ENCODE results near the gene DNAH3. TPM values are rescaled to one million over a fixed set of nuclear protein-coding genes. Genes with fewer than 3 reads are reported as not detected.
A peak's percentile ranks its signal among the peaks of the same experiment; 100 is the strongest.

DNAH3 gene
- total RNA-seq, 1 experiment from 2014 or later = 0.70 TPM

GRCh38 chr16:21162661-21163151 lies 12.1 kb upstream of the DNAH3 start:
- CTCF ChIA-PET = no interaction called here
- Histone ChIP-seq H3K36me3 (ENCODE audit: low read depth) (peaks cover 26% of the 10 kb centered on the region), H3K4me3 (no peak overlapping the region), H3K9me2 (ENCODE audit: insufficient read depth) (no peaks in the 10 kb centered on the region), H3K9me3 (ENCODE audit: insufficient read depth, low read depth) (no peaks in the 10 kb centered on the region), H3K4me1 (replicated peaks; ENCODE audit: insufficient read depth) (peaks cover 16% of the 10 kb centered on the region), H3K27me3 (ENCODE audit: insufficient read depth, low read depth) (no peaks in the 10 kb centered on the region), H4K20me1 (ENCODE audit: insufficient read depth) (peaks cover 3% of the 10 kb centered on the region), H3K79me2 (ENCODE audit: low read depth) (peaks cover 20% of the 10 kb centered on the region), H3K27ac (no peak overlapping the region), H2AFZ (no peak overlapping the region), H3K4me2 (no peak overlapping the region), H3F3A (ENCODE audit: insufficient read depth, low read depth) (peaks cover 5% of the 10 kb centered on the region; the same call in 1 of the 2 replicates)
- POLR2A ChIA-PET (ENCODE audit: unreplicated experiment) = no interaction called here
- DNase-seq = no peak
- TF ChIP-seq EZH2 (IDR thresholded peaks at IDR 0.05; ENCODE audit: low read depth) = no peak
- TF ChIP-seq, protein P1, sequence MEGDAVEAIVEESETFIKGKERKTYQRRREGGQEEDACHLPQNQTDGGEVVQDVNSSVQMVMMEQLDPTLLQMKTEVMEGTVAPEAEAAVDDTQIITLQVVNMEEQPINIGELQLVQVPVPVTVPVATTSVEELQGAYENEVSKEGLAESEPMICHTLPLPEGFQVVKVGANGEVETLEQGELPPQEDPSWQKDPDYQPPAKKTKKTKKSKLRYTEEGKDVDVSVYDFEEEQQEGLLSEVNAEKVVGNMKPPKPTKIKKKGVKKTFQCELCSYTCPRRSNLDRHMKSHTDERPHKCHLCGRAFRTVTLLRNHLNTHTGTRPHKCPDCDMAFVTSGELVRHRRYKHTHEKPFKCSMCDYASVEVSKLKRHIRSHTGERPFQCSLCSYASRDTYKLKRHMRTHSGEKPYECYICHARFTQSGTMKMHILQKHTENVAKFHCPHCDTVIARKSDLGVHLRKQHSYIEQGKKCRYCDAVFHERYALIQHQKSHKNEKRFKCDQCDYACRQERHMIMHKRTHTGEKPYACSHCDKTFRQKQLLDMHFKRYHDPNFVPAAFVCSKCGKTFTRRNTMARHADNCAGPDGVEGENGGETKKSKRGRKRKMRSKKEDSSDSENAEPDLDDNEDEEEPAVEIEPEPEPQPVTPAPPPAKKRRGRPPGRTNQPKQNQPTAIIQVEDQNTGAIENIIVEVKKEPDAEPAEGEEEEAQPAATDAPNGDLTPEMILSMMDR (conservative IDR thresholded peaks at IDR 0.05) = no peak
- intact Hi-C loops (cut with micrococcal nuclease; ENCODE audit: unreplicated experiment) = no loop called here
- no TSS peak for BruUV-seq (replicated peaks)

GRCh38 chr16:21161211-21161610 lies 10.6 kb upstream of the DNAH3 start:
- H3K4me1 ChIP-seq (replicated peaks; ENCODE audit: insufficient read depth) = peaks cover 16% of the 10 kb centered on the region
- no TSS peak for BruUV-seq (replicated peaks)
- POLR2A ChIA-PET (ENCODE audit: unreplicated experiment) = no interaction called here

GRCh38 chr16:21160276-21160675 lies 9.6 kb upstream of the DNAH3 start:
- no peak overlapping the region for H3K27ac ChIP-seq
- H3K9me2 ChIP-seq (ENCODE audit: insufficient read depth) = no peaks in the 10 kb centered on the region
- H3K36me3 ChIP-seq (ENCODE audit: low read depth) = peaks cover 19% of the 10 kb centered on the region
- DNase-seq = no peak
- no peaks in the 10 kb centered on the region for H3K27me3 ChIP-seq (ENCODE audit: insufficient read depth, low read depth)
- CTCF ChIA-PET = interaction anchor here (0.6 kb wide), 3 partner anchors 23 to 431 kb away, joined by 3 to 17 read pairs (median 4); no protein-coding TSS in a partner anchor
- POLR2A ChIA-PET (ENCODE audit: unreplicated experiment) = no interaction called here
- H4K20me1 ChIP-seq (ENCODE audit: insufficient read depth) = peaks cover 3% of the 10 kb centered on the region
- peaks cover 20% of the 10 kb centered on the region for H3K79me2 ChIP-seq (ENCODE audit: low read depth)
- no TSS peak for BruUV-seq (replicated peaks)
- no peak overlapping the region for H2AFZ ChIP-seq
- 0 out of 2 replicates have a peak, but pooled peaks cover 5% of the 10 kb centered on the region for H3F3A ChIP-seq (ENCODE audit: insufficient read depth, low read depth)
- H3K4me1 ChIP-seq (replicated peaks; ENCODE audit: insufficient read depth) = peaks cover 16% of the 10 kb centered on the region
- H3K4me3 ChIP-seq = peak overlapping the region; percentile 87; the same call in 1 of the 2 replicates
- no peak for TF ChIP-seq EZH2 (IDR thresholded peaks at IDR 0.05; ENCODE audit: low read depth)
- TF ChIP-seq, protein P1 (conservative IDR thresholded peaks at IDR 0.05) = no peak
- no peaks in the 10 kb centered on the region for H3K9me3 ChIP-seq (ENCODE audit: insufficient read depth, low read depth)
- intact Hi-C loops (cut with micrococcal nuclease; ENCODE audit: unreplicated experiment) = no loop called here
- peak overlapping the region; percentile 95 for H3K4me2 ChIP-seq

More at GRCh38 chr16:21161211-21161610, 10.6 kb upstream of the DNAH3 start:
- no peak overlapping the region for H2AFZ ChIP-seq
- H3K4me3 ChIP-seq = no peak overlapping the region
- no peaks in the 10 kb centered on the region for H3K9me3 ChIP-seq (ENCODE audit: insufficient read depth, low read depth)
- H3K79me2 ChIP-seq (ENCODE audit: low read depth) = peaks cover 20% of the 10 kb centered on the region
- H3K9me2 ChIP-seq (ENCODE audit: insufficient read depth) = no peaks in the 10 kb centered on the region
- CTCF ChIA-PET = no interaction called here
- TF ChIP-seq EZH2 (IDR thresholded peaks at IDR 0.05; ENCODE audit: low read depth) = no peak
- TF ChIP-seq, protein P1 (conservative IDR thresholded peaks at IDR 0.05) = no peak
- intact Hi-C loops (cut with micrococcal nuclease; ENCODE audit: unreplicated experiment) = no loop called here
- peaks cover 19% of the 10 kb centered on the region for H3K36me3 ChIP-seq (ENCODE audit: low read depth)
- no peak for DNase-seq
- H3K27me3 ChIP-seq (ENCODE audit: insufficient read depth, low read depth) = no peaks in the 10 kb centered on the region
- H3F3A ChIP-seq (ENCODE audit: insufficient read depth, low read depth) = peaks cover 5% of the 10 kb centered on the region; the same call in 1 of the 2 replicates
- no peak overlapping the region for H3K4me2 ChIP-seq
- peaks cover 3% of the 10 kb centered on the region for H4K20me1 ChIP-seq (ENCODE audit: insufficient read depth)
- H3K27ac ChIP-seq = no peak overlapping the region

Measured in PC-9 (cell line).